ENCODE data around the gene NFASC. TPM values are rescaled to one million over a fixed set of nuclear protein-coding genes. Genes with fewer than 3 reads are reported as not detected.

NFASC gene
- total RNA-seq, 2 experiments from 2014 or later: not detected

DNA sequence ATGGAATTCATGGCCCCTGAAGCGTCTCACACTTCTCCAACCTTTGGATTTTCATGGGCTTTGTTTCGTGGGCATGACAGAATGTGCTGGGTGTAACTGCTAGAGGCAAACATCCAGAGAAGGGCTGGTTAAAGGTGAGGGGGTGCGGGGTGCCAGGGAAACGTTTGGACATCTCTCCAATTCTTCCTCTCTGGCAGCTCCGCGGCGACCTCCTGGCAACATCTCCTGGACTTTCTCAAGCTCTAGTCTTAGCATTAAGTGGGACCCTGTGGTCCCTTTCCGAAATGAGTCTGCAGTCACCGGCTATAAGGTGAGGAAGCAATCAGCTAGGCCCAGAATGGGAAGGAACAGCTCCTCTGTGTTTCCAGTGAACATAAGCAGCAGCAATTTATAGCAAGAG is 201.6 kb downstream of the NFASC start:
- POLR2A ChIA-PET: no interaction called here
- ATAC-seq (ENCODE audit: poor library complexity): no peak
- Mint-ChIP-seq H3K9me3 (no peaks in the 10 kb centered on the region), H3K36me3 (ENCODE audit: low read depth) (no peaks in the 10 kb centered on the region), H3K27me3 (no peaks in the 10 kb centered on the region), H3K4me3 (no peak overlapping the region), H3K4me1 (ENCODE audit: low read depth) (no peaks in the 10 kb centered on the region), H3K27ac (no peak overlapping the region)
- H3K9me3 ChIP-seq (ENCODE audit: control insufficient read depth in 1 of 2, insufficient read depth in 1 of 2, low read length in 2 of 2): no peaks in the 10 kb centered on the region
- TF ChIP-seq, protein P1, sequence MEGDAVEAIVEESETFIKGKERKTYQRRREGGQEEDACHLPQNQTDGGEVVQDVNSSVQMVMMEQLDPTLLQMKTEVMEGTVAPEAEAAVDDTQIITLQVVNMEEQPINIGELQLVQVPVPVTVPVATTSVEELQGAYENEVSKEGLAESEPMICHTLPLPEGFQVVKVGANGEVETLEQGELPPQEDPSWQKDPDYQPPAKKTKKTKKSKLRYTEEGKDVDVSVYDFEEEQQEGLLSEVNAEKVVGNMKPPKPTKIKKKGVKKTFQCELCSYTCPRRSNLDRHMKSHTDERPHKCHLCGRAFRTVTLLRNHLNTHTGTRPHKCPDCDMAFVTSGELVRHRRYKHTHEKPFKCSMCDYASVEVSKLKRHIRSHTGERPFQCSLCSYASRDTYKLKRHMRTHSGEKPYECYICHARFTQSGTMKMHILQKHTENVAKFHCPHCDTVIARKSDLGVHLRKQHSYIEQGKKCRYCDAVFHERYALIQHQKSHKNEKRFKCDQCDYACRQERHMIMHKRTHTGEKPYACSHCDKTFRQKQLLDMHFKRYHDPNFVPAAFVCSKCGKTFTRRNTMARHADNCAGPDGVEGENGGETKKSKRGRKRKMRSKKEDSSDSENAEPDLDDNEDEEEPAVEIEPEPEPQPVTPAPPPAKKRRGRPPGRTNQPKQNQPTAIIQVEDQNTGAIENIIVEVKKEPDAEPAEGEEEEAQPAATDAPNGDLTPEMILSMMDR (IDR thresholded peaks at IDR 0.05): no peak
- H3K27me3 ChIP-seq (ENCODE audit: control insufficient read depth in 1 of 2, insufficient read depth in 2 of 2, low read length in 2 of 2): no peaks in the 10 kb centered on the region
- H3K4me1 ChIP-seq (ENCODE audit: insufficient read depth, low read length): no peaks in the 10 kb centered on the region
- intact Hi-C loops (cut with DNase I, micrococcal nuclease): no loop called here
- H3K4me3 ChIP-seq (ENCODE audit: low read length): no peak overlapping the region
- CTCF ChIA-PET: no interaction called here
- no peak for DNase-seq
- no peaks in the 10 kb centered on the region for H3K36me3 ChIP-seq (ENCODE audit: insufficient read depth, low read length)
- no peak overlapping the region for H3K27ac ChIP-seq (ENCODE audit: low read depth in 1 of 2, low read length in 2 of 2)

Other genes starting within 250 kb of the NFASC start
- not detected for gene LRRN2, start 185.1 kb upstream of the NFASC start, total RNA-seq
- gene CNTN2, start 172.3 kb downstream of the NFASC start, total RNA-seq: not detected
- 1 to 10 TPM; 2.1 to 2.2 TPM for gene TMEM81, start 213.6 kb downstream of the NFASC start, total RNA-seq